Stimulated activated CD4-positive, alpha-beta T cell treated with anti-CD3 and anti-CD28 coated beads, Interleukin-15, amount 100 ng/mL, for 48 hours (primary cell): ENCODE data around the gene RREB1.

Experiments used
- DNase-seq, 2 donors: peaks; one replicate each; pipeline ENCODE4 v3.0.0-alpha.2; 2020; ENCODE audit warnings: low read depth in 2 of 2

RREB1 gene

DNA sequence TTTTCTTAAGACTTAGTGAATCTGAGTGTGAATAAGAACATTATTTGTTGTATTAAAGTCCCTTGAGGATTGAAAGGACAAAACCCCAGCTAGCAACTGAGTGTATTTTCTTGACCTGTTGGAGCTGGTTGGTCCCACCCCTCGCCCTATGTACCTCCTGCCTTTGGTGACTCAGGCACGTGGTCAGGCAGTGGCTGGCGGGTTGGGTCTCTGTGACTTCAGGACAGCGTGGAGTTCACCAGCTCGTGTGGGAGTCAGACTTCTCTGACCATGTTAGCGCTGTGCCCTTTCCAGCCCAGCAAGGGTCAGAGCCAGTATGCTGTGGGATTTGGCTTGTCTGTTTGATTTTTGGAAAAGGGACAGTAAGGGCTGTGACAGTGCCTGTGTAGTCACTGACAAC, 111.5 kb downstream of the RREB1 start:
- DNase-seq: no peak

DNA sequence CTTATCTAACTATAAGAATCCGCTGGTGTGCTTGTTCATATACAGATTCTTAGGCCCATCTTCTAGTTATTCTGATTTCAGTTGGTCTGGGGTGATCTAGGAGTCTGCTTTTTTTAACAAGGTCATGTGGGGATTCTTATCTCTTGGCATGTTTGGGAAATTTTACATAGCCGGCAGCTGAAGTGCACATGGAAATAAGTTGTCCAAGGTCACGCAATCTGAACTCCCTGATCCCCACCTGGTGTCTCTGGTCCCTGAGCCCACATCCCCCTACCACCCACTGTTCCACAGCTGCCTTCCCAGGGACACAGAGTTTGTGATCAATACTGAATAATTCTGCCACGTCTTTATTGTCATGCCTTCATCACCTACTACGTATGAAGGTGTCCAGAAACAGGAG, 114.4 kb downstream of the RREB1 start:
- DNase-seq: no peak

DNA sequence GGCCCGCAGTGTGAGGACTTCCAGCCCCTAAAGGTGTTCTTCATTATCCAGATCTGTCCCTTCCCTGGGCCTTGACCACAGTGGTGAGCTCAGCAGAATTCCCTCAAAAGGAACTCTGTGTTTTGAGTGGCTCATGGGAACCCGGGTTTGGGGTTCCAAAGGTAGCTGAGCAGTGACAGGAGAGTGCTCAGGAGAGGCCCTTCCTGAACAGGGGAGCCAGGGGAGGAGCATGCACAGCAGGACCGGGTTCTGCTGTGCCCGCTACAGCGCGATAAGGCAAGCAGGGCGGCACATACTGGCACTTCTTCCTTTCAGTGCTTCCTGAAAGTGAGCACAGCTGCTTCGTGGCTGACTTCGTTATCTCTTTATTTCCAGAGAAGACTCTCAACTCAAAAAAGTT, 117.0 kb downstream of the RREB1 start:
- no peak for DNase-seq

DNA sequence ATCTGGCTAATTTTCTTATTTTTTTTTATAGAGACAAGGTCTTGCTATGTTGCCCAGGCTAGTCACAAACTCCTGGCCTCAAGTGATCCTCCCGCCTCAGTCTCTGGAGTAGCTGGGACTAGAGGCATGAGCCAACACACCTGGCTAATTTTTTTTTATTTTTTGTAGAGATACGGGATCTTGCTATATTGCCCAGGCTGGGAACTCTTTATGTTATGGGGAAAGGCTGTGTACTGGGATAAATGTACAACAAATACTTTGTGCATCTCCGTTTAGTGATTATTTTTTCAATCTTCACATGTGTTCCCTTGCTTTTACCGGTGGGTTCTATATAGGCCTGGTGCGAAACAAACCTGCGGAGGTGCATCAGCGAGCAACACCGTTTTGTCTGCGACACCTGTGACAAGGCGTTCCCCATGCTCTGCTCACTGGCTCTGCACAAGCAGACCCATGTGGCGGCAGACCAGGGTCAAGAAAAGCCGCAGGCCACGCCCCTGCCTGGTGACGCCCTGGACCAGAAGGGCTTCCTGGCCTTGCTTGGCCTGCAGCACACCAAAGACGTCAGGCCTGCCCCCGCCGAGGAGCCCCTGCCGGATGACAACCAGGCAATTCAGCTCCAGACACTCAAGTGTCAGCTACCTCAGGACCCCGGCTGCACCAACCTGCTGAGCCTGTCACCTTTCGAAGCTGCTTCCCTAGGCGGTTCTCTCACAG, 121.1 kb downstream of the RREB1 start:
- DNase-seq: no peak

DNA sequence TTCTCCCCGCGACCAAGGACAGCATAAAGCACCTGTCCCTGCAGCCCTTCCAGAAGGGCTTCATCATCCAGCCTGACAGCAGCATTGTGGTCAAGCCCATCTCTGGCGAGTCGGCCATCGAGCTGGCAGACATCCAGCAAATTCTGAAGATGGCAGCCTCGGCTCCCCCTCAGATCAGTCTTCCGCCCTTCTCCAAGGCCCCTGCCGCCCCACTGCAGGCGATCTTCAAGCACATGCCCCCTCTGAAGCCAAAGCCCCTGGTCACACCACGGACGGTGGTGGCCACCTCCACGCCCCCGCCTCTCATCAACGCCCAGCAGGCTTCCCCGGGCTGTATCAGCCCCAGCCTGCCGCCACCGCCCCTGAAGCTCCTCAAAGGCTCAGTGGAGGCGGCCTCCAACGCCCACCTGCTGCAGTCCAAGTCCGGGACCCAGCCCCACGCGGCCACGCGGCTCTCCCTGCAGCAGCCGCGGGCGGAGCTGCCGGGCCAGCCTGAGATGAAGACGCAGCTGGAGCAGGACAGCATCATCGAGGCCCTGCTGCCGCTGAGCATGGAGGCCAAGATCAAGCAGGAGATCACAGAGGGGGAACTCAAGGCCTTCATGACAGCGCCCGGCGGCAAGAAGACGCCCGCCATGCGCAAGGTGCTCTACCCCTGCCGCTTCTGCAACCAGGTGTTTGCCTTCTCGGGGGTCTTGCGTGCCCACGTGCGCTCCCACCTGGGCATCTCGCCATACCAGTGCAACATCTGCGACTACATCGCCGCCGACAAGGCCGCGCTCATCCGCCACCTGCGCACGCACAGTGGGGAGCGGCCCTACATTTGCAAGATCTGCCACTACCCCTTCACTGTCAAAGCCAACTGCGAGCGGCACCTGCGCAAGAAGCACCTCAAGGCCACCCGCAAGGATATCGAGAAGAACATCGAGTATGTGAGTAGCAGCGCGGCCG, 121.9 kb downstream of the RREB1 start:
- no peak for DNase-seq

DNA sequence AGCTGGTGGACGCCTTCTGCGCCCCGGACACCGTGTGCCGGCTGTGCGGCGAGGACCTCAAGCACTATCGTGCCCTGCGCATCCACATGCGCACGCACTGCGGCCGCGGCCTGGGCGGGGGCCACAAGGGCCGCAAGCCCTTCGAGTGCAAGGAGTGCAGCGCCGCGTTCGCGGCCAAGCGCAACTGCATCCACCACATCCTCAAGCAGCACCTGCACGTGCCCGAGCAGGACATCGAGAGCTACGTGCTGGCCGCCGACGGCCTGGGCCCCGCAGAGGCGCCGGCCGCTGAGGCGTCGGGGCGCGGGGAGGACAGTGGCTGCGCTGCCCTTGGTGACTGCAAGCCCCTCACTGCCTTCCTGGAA, 122.5 kb downstream of the RREB1 start:
- no peak for DNase-seq

DNA sequence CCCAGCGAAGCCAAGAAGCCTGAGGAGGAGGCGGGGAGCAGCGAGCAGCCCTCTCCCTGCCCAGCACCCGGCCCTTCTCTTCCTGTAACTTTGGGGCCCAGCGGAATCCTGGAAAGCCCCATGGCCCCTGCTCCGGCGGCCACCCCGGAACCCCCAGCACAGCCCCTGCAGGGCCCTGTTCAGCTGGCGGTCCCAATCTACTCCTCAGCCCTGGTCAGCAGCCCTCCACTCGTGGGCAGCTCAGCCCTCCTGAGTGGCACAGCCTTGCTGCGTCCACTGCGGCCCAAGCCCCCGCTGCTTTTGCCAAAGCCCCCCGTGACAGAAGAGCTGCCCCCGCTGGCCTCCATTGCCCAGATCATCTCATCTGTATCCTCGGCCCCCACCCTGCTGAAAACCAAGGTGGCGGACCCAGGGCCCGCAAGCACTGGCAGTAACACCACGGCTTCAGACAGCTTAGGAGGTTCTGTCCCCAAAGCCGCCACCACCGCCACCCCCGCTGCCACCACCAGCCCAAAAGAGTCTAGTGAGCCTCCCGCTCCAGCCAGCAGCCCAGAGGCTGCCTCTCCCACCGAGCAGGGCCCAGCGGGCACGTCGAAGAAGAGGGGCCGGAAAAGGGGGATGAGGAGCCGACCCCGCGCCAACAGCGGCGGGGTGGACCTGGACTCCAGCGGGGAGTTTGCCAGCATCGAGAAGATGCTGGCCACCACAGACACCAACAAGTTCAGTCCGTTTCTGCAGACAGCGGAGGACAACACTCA, 123.4 kb downstream of the RREB1 start:
- DNase-seq: no peak

DNA sequence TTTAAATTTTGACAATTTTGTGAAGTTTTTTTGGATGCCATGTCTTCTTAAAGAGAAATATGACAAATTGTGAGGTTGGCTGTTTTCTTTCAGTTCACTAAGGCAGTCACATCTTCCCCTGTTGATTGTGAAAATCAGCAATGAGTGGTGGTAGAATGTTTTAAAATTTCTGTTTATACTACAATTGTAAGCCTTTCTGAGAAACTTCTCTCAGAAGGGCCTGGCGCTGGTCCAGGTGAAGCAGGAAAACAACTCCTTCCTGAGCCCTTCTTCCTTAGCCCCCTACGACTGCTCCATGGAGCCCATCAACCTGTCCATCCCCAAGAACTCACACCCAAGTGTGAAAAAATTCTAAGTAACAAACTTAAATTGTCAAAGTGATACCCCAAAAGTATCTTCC, 124.6 kb downstream of the RREB1 start:
- no peak for DNase-seq

DNA sequence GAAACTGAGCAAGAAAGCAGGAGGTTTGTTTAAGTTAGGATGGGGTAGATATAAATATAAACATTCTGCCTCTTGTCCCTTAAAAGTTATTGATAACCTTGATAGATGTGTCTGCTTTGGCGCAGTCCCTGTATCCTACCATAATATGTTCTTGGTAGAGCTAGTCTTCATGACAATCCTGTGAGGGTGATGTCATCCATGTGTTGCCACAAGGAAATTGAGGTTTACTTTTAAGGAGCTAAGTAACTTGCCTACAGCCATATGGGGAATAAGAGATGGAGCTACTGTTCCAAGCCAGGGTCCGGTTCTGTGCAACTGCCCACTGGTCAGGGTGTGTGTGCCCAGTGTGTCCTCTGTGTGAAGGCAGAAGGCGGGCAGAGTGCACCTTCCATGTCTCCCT, 126.8 kb downstream of the RREB1 start:
- no peak for DNase-seq

DNA sequence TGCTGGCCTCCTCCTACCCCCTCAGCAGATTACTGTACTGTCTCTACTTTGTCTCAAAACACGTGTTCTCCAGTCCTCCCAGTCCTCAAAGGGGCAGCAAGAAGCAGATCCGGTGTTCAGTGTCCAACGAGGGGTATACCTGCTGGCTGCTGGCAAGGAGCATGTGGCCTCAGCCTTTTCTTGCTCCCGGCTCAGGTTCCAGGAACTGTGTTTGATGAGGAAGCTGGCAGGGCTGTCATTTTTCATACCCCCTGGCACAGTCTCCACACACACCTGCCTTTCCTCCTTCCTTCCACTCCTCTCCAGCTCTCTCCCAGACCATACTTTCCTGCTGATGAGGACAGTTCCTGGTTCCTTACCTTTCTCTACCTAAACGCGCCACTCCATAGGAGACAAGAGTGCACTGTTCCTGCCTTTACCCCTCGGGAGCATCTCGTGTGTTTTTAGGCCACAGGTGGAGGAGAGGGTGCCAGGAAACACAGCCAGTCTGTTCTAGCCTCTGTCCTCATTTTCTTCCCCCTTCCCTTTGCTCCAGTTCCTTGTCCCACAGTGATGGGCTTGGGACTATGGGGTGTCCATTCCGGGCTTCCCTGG, 128.0 kb downstream of the RREB1 start:
- no peak for DNase-seq

DNA sequence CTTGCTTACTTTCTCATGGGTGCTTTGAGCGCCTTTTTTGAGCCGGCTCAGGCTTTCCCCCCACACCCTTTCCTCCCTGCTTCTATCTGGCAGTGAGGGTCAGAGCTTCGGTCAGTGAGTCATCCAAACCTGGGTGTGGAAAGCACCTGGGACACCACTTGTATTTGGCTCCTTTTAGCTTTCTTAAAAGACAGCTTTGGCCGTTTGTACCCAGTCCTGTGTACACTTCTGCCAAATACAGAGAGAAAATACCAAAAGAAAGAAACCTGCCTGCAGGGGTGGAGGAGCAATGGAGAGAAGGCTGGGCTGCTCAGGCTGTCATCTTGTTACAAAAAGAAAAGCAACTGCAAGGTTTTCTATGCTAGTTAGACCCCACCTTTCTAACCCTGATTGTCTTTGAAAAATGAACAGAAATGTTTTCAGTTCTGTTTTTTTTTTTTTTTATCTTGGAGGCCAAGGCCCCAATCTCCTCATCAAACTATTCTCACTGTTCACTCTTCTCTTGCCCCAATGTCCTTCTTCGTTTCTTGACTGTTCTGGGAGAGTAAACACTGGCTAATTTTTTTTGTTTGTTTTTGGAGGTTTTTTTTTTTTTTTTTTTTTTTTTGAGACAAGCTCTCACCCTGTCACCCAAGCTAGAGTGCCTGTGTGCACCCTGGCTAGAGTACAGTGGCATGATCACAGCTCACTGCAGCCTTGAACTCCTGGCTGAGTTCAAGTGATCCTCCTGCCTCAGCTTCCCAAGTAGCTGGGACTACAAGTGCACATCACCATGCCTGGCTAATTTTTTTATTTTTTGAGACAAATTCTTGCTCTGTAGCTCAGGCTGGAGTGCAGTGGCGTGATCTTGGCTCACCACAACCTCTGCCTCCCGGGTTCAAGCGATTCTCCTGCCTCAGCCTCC, 128.8 kb downstream of the RREB1 start:
- no peak for DNase-seq

DNA sequence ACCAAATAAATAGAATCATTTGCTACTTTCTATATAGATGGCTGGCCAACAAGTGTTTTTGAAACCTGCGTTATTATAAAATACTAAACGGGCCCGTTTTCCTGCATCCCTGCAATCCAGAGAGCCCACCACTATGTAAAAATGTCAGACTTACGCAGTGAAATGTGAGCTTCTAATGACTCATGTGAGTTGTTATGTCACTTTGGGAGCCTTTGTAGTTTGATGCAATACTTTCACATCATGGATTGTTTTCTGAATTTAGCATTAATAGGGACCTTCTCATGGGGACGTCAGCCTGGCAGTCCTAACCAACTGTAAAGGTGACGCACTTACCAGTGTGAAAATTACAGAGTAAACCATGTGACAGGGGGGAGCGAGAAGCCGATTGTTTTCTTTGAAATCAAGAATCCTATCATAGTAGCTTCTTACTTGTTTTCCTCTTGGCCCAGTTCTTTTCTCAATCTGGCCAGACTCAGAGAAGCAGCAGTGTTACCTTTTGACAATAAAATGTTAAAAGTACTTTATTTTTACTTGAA, 130.0 kb downstream of the RREB1 start:
- DNase-seq: no peak

DNA sequence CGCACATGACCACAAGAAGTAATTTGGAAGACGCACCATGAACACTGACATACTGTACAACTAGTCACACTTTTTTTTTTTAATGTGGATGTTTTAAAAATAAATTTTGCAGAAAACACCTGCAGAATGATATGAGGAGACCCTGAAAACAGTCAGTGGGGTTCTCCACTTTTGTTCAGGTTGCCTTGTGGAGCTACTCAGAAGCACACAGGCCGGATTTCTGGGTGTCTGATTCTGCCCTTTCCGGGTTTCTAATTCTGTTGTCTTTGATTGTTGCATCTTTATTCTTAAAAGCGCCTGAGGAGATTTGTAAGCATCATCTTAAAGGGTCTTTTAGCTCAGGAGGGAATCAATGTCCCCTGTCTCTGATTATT, 130.8 kb downstream of the RREB1 start:
- no peak for DNase-seq

DNA sequence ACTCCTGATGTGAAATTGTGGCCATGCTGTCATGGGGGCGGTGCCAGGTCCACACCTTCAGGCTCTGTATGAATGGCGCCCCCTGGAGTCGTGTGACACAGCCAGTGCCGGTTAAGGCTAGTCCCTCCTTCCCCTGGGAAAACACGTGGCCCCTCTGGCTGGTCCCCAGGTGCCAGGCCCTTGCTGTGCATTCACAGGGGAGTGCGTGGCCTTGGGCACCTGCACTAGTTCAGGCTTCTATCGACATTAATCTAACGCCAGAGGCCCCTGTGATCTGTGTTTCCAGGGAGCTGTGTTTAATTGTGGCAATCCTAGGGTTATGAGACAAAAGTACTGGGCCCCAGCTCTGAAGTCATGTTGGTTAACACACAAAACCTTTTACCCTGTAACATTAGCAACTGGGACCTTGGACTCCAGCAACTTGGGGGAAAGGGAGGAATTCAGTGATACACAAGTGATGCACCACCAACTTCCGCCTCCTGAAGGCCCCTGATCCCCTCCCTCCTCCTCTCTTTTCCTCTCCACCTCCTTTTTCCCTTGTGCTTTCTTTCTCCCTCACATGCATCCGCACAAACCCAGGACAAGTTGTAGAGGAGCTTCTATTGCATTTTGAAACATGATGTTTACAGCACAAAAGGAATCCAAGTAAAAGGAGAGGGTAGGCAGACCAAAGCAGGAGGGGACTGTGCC, 131.3 kb downstream of the RREB1 start:
- DNase-seq: peak; percentile 64 to 77

DNA sequence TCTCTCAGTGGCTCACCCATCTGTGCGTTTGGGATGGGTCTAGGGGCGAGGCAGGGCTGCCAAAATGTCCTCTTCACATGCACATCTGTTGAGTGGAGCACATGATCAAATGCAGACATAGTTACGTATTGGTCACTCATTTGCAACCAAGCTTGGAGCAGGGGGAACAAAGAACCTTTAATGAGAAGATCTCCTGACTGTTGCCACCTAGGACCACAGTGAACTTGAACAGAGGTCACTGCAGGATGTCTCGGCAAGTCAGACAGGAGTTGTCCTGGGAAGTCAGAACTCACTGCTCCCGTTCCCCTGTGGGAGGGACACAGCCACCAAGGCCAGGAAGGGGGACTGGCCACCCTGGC, 131.8 kb downstream of the RREB1 start:
- DNase-seq: no peak

DNA sequence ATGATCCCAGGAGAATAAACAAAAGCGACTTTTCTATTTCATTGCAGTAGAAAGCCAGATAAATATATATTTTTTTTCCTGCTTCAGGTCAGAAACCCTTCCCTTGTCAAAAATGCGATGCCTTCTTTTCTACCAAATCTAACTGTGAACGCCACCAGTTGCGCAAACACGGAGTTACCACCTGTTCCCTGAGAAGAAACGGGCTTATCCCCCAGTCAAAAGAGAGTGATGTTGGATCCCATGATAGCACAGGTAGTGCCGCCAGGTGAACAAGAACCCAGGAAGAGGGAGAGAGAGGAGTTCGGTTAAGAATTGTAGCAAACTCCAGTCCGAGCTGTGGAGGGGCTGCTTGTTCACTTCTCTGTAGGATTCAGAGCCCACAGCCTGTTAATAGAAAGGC, 132.6 kb downstream of the RREB1 start:
- DNase-seq: no peak

DNA sequence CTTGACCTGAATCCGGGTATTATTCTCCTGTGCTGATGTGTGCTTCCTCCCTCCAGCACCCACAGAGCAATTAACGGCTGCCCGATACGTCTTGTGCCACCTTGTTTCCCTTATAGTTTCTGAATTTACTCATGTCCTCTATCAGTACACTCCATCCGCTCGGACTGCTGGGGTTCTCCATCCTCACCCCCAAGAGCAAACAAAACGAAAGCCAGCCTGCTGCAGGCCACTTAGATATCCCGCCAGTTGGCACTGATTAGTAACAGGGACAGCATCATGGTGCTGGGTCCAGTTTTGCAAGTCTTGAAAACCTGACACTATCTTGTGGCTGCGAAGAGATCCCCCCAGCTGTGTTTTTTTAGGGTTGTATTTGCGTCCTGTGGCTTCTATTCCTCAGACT, 133.4 kb downstream of the RREB1 start:
- no peak for DNase-seq

DNA sequence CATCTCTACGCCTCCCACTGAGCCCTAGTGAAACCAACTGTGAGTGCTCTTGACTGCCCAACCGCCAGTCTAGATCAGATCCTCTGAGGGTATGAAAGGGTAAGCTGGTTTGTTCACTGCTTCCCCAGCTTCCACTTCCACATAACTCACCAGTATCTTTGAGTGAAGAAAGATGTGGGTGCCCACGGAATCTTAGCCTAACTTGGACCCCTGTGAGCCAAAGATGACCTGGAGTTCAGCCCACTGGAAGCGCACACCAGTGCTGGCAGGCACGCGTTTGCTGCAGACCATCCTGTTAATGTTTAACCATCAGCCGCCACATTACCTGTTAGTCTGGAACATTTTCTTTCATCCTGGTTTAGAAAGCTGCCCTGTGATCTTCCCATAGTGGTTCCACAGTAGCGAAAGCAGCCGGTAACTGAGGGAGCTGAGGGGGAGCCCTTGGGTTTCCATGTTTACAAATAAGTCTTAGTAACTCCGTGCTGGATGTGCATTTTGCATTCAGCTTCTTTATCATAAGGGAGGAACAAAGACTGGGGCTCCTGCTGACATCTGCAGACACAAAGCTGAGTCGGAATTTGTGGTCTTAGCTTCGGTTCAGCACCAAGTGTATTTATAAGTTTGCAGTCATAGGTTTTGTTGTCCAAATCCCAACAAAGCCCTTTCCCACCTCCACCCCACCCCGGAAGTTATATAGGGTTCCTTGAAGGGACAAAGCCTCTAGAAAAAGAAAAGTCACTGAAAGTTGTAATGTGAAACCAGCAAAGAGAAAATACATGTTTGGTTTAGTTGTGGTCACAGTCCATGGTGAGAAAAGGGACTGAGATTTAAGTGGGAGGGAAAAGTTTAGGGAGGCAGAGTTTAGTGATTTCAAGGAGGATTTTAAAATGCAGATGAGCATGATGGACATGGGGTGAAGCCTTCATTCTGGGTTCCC, 134.2 kb downstream of the RREB1 start:
- no peak for DNase-seq

DNA sequence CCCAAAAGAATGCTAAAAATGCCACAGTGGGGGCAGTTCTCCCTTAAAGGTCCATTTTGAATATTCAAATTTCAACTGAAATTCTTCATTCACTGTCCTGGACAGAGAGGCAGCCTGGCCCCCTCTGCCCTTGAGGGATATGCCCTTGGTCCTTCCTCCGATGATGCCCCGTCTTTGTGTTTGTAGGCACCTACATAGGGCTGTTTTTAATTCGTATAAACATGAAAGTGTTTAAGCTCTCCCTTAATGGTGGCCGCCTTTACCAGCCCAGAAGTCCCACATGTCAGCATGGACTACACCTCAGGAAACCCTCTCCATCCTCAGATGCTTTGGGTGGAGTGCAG, 135.0 kb downstream of the RREB1 start:
- no peak for DNase-seq
